Erythroblast (primary cell): Measurements from ENCODE around the gene MTERF2.

Experiments
- GATA1 ChIP-seq: IDR thresholded peaks from 2 replicates; pipeline ENCODE4 v1.6.1; 2011; ENCODE audit warnings: low read depth, mild to moderate bottlenecking, control low read depth, low read length, moderate library complexity
- POLR2A ChIP-seq: IDR thresholded peaks from 2 replicates; pipeline ENCODE4 v1.6.1; 2011; ENCODE audit warnings: mild to moderate bottlenecking, low read length

- peak; percentile 50 for TF ChIP-seq POLR2A
- TF ChIP-seq GATA1 = no peak
Measured at GRCh38 chr12:106986625-106987389, at the start of gene MTERF2.
